HEK293 (cell line): ENCODE results near the gene UPF2.

Experiments
- AEBP2 ChIP-seq: fragments of 450-650 bp; formaldehyde crosslinking; IDR thresholded peaks from 2 replicates; pipeline ENCODE4 v1.5.1; 2016; ENCODE audit warnings: missing biosample characterization, missing genetic modification characterization, borderline replicate concordance
- GLI4 ChIP-seq: fragments of 450-650 bp; formaldehyde crosslinking; IDR thresholded peaks from 2 replicates; pipeline ENCODE4 v1.5.1; 2016; ENCODE audit warnings: missing biosample characterization, missing genetic modification characterization
- MZF1 ChIP-seq: fragments of 450-650 bp; formaldehyde crosslinking; IDR thresholded peaks from 2 replicates; pipeline ENCODE4 v1.5.1; 2017; ENCODE audit warnings: missing biosample characterization, missing genetic modification characterization, borderline replicate concordance
- OSR2 ChIP-seq: fragments of 450-650 bp; formaldehyde crosslinking; IDR thresholded peaks from 2 replicates; pipeline ENCODE4 v1.5.1; 2016; ENCODE audit warnings: missing biosample characterization, missing genetic modification characterization
- OVOL3 ChIP-seq: fragments of 450-650 bp; formaldehyde crosslinking; IDR thresholded peaks from 2 replicates; pipeline ENCODE4 v1.5.1; 2016; ENCODE audit warnings: missing biosample characterization, missing genetic modification characterization
- PATZ1 ChIP-seq: fragments of 450-650 bp; formaldehyde crosslinking; IDR thresholded peaks from 2 replicates; pipeline ENCODE4 v1.5.1; 2016; ENCODE audit warnings: missing biosample characterization, missing genetic modification characterization
- PRDM10 ChIP-seq: fragments of 450-650 bp; formaldehyde crosslinking; IDR thresholded peaks from 2 replicates; pipeline ENCODE4 v1.5.1; 2016; ENCODE audit warnings: missing biosample characterization, missing genetic modification characterization
- PRDM4 ChIP-seq: fragments of 450-650 bp; formaldehyde crosslinking; IDR thresholded peaks from 2 replicates; pipeline ENCODE4 v1.5.1; 2017; ENCODE audit warnings: missing biosample characterization, missing genetic modification characterization
- RBAK ChIP-seq: fragments of 450-650 bp; formaldehyde crosslinking; IDR thresholded peaks from 2 replicates; pipeline ENCODE4 v1.5.1; 2016; ENCODE audit warnings: missing biosample characterization, missing genetic modification characterization
- YY1 ChIP-seq: fragments of 450-650 bp; formaldehyde crosslinking; IDR thresholded peaks from 2 replicates; pipeline ENCODE4 v1.5.1; 2018; ENCODE audit warnings: missing biosample characterization, missing genetic modification characterization
- ZBTB6 ChIP-seq: fragments of 450-650 bp; formaldehyde crosslinking; IDR thresholded peaks from 2 replicates; pipeline ENCODE4 v1.5.1; 2017; ENCODE audit warnings: missing biosample characterization, missing genetic modification characterization
- ZBTB8A ChIP-seq: fragments of 450-650 bp; formaldehyde crosslinking; IDR thresholded peaks from 2 replicates; pipeline ENCODE4 v1.5.1; 2016; ENCODE audit warnings: missing biosample characterization, missing genetic modification characterization
- ZFP41 ChIP-seq: fragments of 450-650 bp; formaldehyde crosslinking; IDR thresholded peaks from 2 replicates; pipeline ENCODE4 v1.5.1; 2016; ENCODE audit warnings: missing biosample characterization, missing genetic modification characterization, borderline replicate concordance
- ZNF10 ChIP-seq: fragments of 450-650 bp; formaldehyde crosslinking; IDR thresholded peaks from 2 replicates; pipeline ENCODE4 v1.5.1; 2017; ENCODE audit warnings: missing biosample characterization, missing genetic modification characterization
- ZNF114 ChIP-seq: fragments of 450-650 bp; formaldehyde crosslinking; IDR thresholded peaks from 2 replicates; pipeline ENCODE4 v1.5.0; 2017; ENCODE audit warnings: missing biosample characterization, missing genetic modification characterization
- ZNF133 ChIP-seq: fragments of 450-650 bp; formaldehyde crosslinking; IDR thresholded peaks from 2 replicates; pipeline ENCODE4 v1.5.1; 2016; ENCODE audit warnings: missing biosample characterization, missing genetic modification characterization
- ZNF146 ChIP-seq: fragments of 450-650 bp; formaldehyde crosslinking; IDR thresholded peaks from 2 replicates; pipeline ENCODE4 v1.5.1; 2016; ENCODE audit warnings: missing biosample characterization, missing genetic modification characterization
- ZNF292 ChIP-seq: fragments of 450-650 bp; formaldehyde crosslinking; IDR thresholded peaks from 2 replicates; pipeline ENCODE4 v1.5.1; 2016; ENCODE audit warnings: low read depth, missing biosample characterization, missing genetic modification characterization, borderline replicate concordance
- ZNF394 ChIP-seq: fragments of 450-650 bp; formaldehyde crosslinking; IDR thresholded peaks from 2 replicates; pipeline ENCODE4 v1.5.1; 2016; ENCODE audit warnings: missing biosample characterization, missing genetic modification characterization, mild to moderate bottlenecking, moderate library complexity, borderline replicate concordance
- ZNF514 ChIP-seq: fragments of 450-650 bp; formaldehyde crosslinking; IDR thresholded peaks from 2 replicates; pipeline ENCODE4 v1.5.1; 2016; ENCODE audit warnings: missing biosample characterization, missing genetic modification characterization
- ZNF518A ChIP-seq: fragments of 450-650 bp; formaldehyde crosslinking; conservative IDR thresholded peaks from 2 replicates; pipeline ENCODE4 v1.5.1; 2016; ENCODE audit warnings: low read depth, missing biosample characterization, missing genetic modification characterization
- ZNF529 ChIP-seq: fragments of 450-650 bp; formaldehyde crosslinking; IDR thresholded peaks from 2 replicates; pipeline ENCODE4 v1.5.1; 2017; ENCODE audit warnings: missing genetic modification characterization, missing biosample characterization; ENCODE audit not compliant: insufficient replicate concordance

The UPF2 gene

GRCh38 chr10:12042797-12043651, at the start of gene UPF2 (continued):
- TF ChIP-seq ZNF518A (tag by site-specific recombination) (peak; percentile 65; the same call in 1 of the 2 replicates), RBAK (no peak), ZNF514 (tag by site-specific recombination) (no peak), ZNF10 (tag by site-specific recombination) (no peak), MZF1 (no peak), ZNF394 (tag by site-specific recombination) (peak; percentile 21; the same call in 1 of the 2 replicates), PRDM10 (tag by site-specific recombination) (peak; percentile 87), AEBP2 (tag by site-specific recombination) (no peak), ZNF529 (no peak), OSR2 (no peak), ZNF292 (tag by site-specific recombination) (no peak), OVOL3 (tag by site-specific recombination) (no peak), ZNF114 (no peak), ZNF146 (no peak), ZFP41 (no peak), PATZ1 (tag by site-specific recombination) (peak; percentile 39), YY1 (no peak), ZBTB6 (tag by site-specific recombination) (no peak), GLI4 (tag by site-specific recombination) (no peak), ZBTB8A (tag by site-specific recombination) (peak; percentile 87), ZNF133 (tag by site-specific recombination) (no peak), PRDM4 (tag by site-specific recombination) (no peak; the same call in 1 of the 2 replicates)
